RWPE2 (cell line): ENCODE data around the gene UTP18.
"Not testable (repeated sequence)": the region's sequence is repeated elsewhere in the genome, so short reads cannot be mapped to it uniquely, and the experiment has no call there.

Experiments used
- ATAC-seq: fragments of 200-7000 bp; cut with Tn5 transposase; 3 replicates; pipeline ENCODE4 v1.9.1; 2021; ENCODE audit warnings: low read depth
- DNase-seq: peaks from one replicate; pipeline ENCODE4 v3.0.0-alpha.2; 2020; ENCODE audit warnings: low spot score
- H3K27ac ChIP-seq: fragments of 450-650 bp; 2 replicates; pipeline ENCODE4 v1.5.1; 2017; ENCODE audit warnings: mild to moderate bottlenecking; ENCODE audit not compliant: poor library complexity, severe bottlenecking
- H3K27me3 ChIP-seq: fragments of 250-450 bp; sonication (Bioruptor Pico); 2 replicates; pipeline ENCODE4 v1.5.1; 2021; ENCODE audit warnings: mild to moderate bottlenecking, moderate library complexity; ENCODE audit not compliant: insufficient read depth, poor library complexity, severe bottlenecking
- H3K36me3 ChIP-seq: fragments of 250-450 bp; sonication (Bioruptor Pico); 2 replicates; pipeline ENCODE4 v1.5.1; 2020; ENCODE audit warnings: low read depth, mild to moderate bottlenecking, moderate library complexity
- H3K4me1 ChIP-seq: fragments of 250-450 bp; sonication (Bioruptor Pico); 2 replicates; pipeline ENCODE4 v1.5.1; 2021; ENCODE audit warnings: mild to moderate bottlenecking, moderate library complexity; ENCODE audit not compliant: insufficient read depth, poor library complexity, severe bottlenecking
- H3K4me3 ChIP-seq: fragments of 250-450 bp; sonication (Bioruptor Pico); 2 replicates; pipeline ENCODE4 v1.5.1; 2021; ENCODE audit warnings: mild to moderate bottlenecking, moderate library complexity; ENCODE audit not compliant: severe bottlenecking
- H3K9me3 ChIP-seq: fragments of 250-450 bp; sonication (Bioruptor Pico); 2 replicates; pipeline ENCODE4 v1.5.1; 2021; ENCODE audit warnings: mild to moderate bottlenecking, moderate library complexity; ENCODE audit not compliant: severe bottlenecking
- CTCF ChIP-seq: fragments of 450-650 bp; IDR thresholded peaks from one replicate; pipeline ENCODE4 v1.5.1; 2017; ENCODE audit warnings: mild to moderate bottlenecking, moderate library complexity; ENCODE audit not compliant: poor library complexity, severe bottlenecking

Gene UTP18

GRCh38 chr17:51275381-51275780, 15.0 kb downstream of the UTP18 start:
- Histone ChIP-seq H3K9me3 (no peaks in the 10 kb centered on the region), H3K27ac (no peak overlapping the region), H3K27me3 (no peaks in the 10 kb centered on the region), H3K4me3 (no peak overlapping the region), H3K36me3 (peaks cover 98% of the 10 kb centered on the region), H3K4me1 (no peaks in the 10 kb centered on the region)
- ATAC-seq (no peak), DNase-seq (no peak)
- no peak for TF ChIP-seq CTCF

- Histone ChIP-seq H3K4me3 (no peak overlapping the region), H3K9me3 (no peaks in the 10 kb centered on the region), H3K27ac (no peak overlapping the region), H3K36me3 (peaks cover 90% of the 10 kb centered on the region), H3K4me1 (no peaks in the 10 kb centered on the region), H3K27me3 (no peaks in the 10 kb centered on the region)
- no peak for DNase-seq
- no peak for TF ChIP-seq CTCF
- no peak for ATAC-seq
These were observed 18.8 kb downstream of the UTP18 start for GRCh38 chr17:51279183-51279582.

- ATAC-seq (no peak), DNase-seq (no peak)
- H3K27me3 ChIP-seq, result no peaks in the 10 kb centered on the region
- no peak overlapping the region for H3K27ac ChIP-seq
- no peaks in the 10 kb centered on the region for H3K9me3 ChIP-seq
- no peaks in the 10 kb centered on the region for H3K4me1 ChIP-seq
- no peak overlapping the region for H3K4me3 ChIP-seq
- no peak for TF ChIP-seq CTCF
- peaks cover 83% of the 10 kb centered on the region for H3K36me3 ChIP-seq
These were observed 27.1 kb downstream of the UTP18 start for GRCh38 chr17:51287412-51287811.

- H3K27me3 ChIP-seq, result no peaks in the 10 kb centered on the region
These were observed 29.4 kb downstream of the UTP18 start for GRCh38 chr17:51289696-51290111.

GRCh38 chr17:51294338-51294737, 34.0 kb downstream of the UTP18 start:
- ATAC-seq, H3K9me3 ChIP-seq, DNase-seq, H3K4me1 ChIP-seq, H3K27me3 ChIP-seq, H3K4me3 ChIP-seq, H3K27ac ChIP-seq: not testable (repeated sequence)
- peaks cover 68% of the 10 kb centered on the region for H3K36me3 ChIP-seq

More at GRCh38 chr17:51289696-51290111, 29.4 kb downstream of the UTP18 start:
- H3K4me1 ChIP-seq, result no peaks in the 10 kb centered on the region
- TF ChIP-seq CTCF, result no peak
- DNase-seq (no peak), ATAC-seq (no peak)
- no peaks in the 10 kb centered on the region for H3K9me3 ChIP-seq
- H3K36me3 ChIP-seq, result peaks cover 88% of the 10 kb centered on the region
- no peak overlapping the region for H3K27ac ChIP-seq
- H3K4me3 ChIP-seq, result no peak overlapping the region
